ENCODE data around the gene DEPDC5.

DEPDC5 gene

GRCh38 chr22:31816750-31817149 is 62.9 kb downstream of the DEPDC5 start:
- DNase-seq: no peak

GRCh38 chr22:31818481-31819392 is 64.9 kb downstream of the DEPDC5 start:
- DNase-seq: no peak

GRCh38 chr22:31820655-31821054 is 66.8 kb downstream of the DEPDC5 start:
- no peak for DNase-seq

- DNase-seq: no peak
These were observed 67.8 kb downstream of the DEPDC5 start for GRCh38 chr22:31821572-31821971.

- DNase-seq: no peak
These were observed 68.7 kb downstream of the DEPDC5 start for GRCh38 chr22:31822523-31822922.

GRCh38 chr22:31825513-31825912 is 71.7 kb downstream of the DEPDC5 start:
- no peak for DNase-seq

- no peak for DNase-seq
These were observed 72.6 kb downstream of the DEPDC5 start for GRCh38 chr22:31826443-31826842.

- no peak for DNase-seq
These were observed 74.9 kb downstream of the DEPDC5 start for GRCh38 chr22:31828739-31829138.

GRCh38 chr22:31829505-31829904 is 75.7 kb downstream of the DEPDC5 start:
- DNase-seq: peak; percentile 2

GRCh38 chr22:31830721-31831070 is 76.9 kb downstream of the DEPDC5 start:
- no peak for DNase-seq

- DNase-seq: no peak
These were observed 80.1 kb downstream of the DEPDC5 start for GRCh38 chr22:31833930-31834329.

- DNase-seq: no peak
These were observed 82.2 kb downstream of the DEPDC5 start for GRCh38 chr22:31836010-31836409.

- DNase-seq: no peak
These were observed 85.1 kb downstream of the DEPDC5 start for GRCh38 chr22:31838917-31839316.

GRCh38 chr22:31839986-31840385 is 86.2 kb downstream of the DEPDC5 start:
- DNase-seq: no peak

GRCh38 chr22:31840585-31840984 is 86.8 kb downstream of the DEPDC5 start:
- no peak for DNase-seq

- DNase-seq: no peak
These were observed 87.4 kb downstream of the DEPDC5 start for GRCh38 chr22:31841078-31841827.

GRCh38 chr22:31843526-31843925 is 89.7 kb downstream of the DEPDC5 start:
- DNase-seq: no peak

GRCh38 chr22:31844941-31845340 is 91.1 kb downstream of the DEPDC5 start:
- DNase-seq: no peak

GRCh38 chr22:31846161-31847115 is 92.6 kb downstream of the DEPDC5 start:
- DNase-seq: no peak

GRCh38 chr22:31848411-31848810 is 94.6 kb downstream of the DEPDC5 start:
- DNase-seq: no peak

GRCh38 chr22:31850135-31850534 is 96.3 kb downstream of the DEPDC5 start:
- no peak for DNase-seq

- DNase-seq: no peak
These were observed 99.0 kb downstream of the DEPDC5 start for GRCh38 chr22:31852691-31853421.
